K562 (cell line): ENCODE data around the gene TMTC2. TPM values are rescaled to one million over a fixed set of nuclear protein-coding genes. Genes with fewer than 3 reads are reported as not detected.

ENCODE experiments used
- BHLHE40 ChIP-seq: IDR thresholded peaks from 2 replicates; pipeline ENCODE4 v1.6.1; 2011; ENCODE audit warnings: low read length, improper control_type of control experiment
- MCM2 ChIP-seq: fragments of 450-650 bp; IDR thresholded peaks from 2 replicates; pipeline ENCODE4 v1.6.1; 2017; ENCODE audit warnings: low read depth, mild to moderate bottlenecking
- MTF1 ChIP-seq: fragments of 250-450 bp; sonication (Bioruptor Pico); IDR thresholded peaks from 2 replicates; pipeline ENCODE4 v1.9.0; 2021; ENCODE audit warnings: moderate library complexity, mild to moderate bottlenecking, inconsistent platforms, borderline replicate concordance
- ZBTB17 ChIP-seq: fragments of 450-650 bp; formaldehyde crosslinking; IDR thresholded peaks from 2 replicates; pipeline ENCODE4 v1.4.0; 2020; ENCODE audit warnings: mild to moderate bottlenecking
- polyA plus RNA-seq, 8 experiments: library from polyadenylated mRNA; depleted of rRNA in 4 of 8; stranded (reverse) in 5 of 8; unstranded in 3 of 8; fragments of >200 nt; fragmentation: Nextera tagmentation in 2 of 8; fragmentation: Illumina TruSeq in 1 of 8; extraction: Ambion mirVana in 2 of 8; extraction: Trizol in 1 of 8; gene quantifications; 2 replicates each; pipeline versions ENCODE4 v1.2.1 to v1.2.3, GENCODE V29; 2011 to 2014; ENCODE audit warnings: inconsistent platforms in 1 of 8, missing spikeins in 1 of 8
- total RNA-seq, 7 experiments: library from RNA; depleted of rRNA in 6 of 7; stranded (reverse); fragments of >200 nt in 6 of 7; fragmentation: Illumina TruSeq in 2 of 7; extraction: Trizol in 2 of 7; gene quantifications; 2 replicates each; pipeline versions ENCODE4 v1.2.1 to v1.2.3, GENCODE V29; 2011 to 2021; ENCODE audit warnings: low replicate concordance in 1 of 7
- TF ChIP-seq, protein P1 (sequence below): fragments of 450-650 bp; IDR thresholded peaks from 2 replicates; pipeline ENCODE4 v1.6.1; 2016; ENCODE audit warnings: low read depth
- TF ChIP-seq, protein P2 (sequence below): fragments of 450-650 bp; IDR thresholded peaks from 2 replicates; pipeline ENCODE4 v1.6.1; 2016; ENCODE audit warnings: mild to moderate bottlenecking
- TF ChIP-seq, protein P3 (sequence below): fragments of 450-650 bp; IDR thresholded peaks from 2 replicates; pipeline ENCODE4 v1.6.1; 2014; ENCODE audit warnings: low read depth, mild to moderate bottlenecking, moderate library complexity, borderline replicate concordance

The TMTC2 gene
- total and polyA plus RNA-seq, 9 of the 15 experiments (the other 6 are each of a cell fraction or from before 2014, with no cell fraction given): 0.29 to 1.1 (median 0.55) TPM

DNA sequence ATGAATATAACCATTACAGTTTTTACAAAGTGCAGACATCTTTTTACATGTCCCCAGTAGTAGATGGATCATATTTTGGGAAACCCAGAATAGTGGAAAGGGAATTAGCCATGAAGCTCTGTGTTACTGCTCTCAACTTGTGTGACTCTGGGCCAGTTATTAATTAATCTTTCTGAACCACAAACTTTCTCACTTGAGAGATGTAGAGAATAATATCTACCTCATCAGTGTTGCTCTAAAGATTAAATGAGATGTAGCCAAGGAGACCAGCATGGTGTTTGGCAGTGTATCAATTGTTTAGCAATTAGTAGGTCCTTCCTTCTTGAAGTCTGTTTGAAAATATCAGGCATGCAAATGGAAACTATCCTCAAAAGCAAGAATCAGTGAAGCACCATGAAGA, 169.2 kb downstream of the TMTC2 start (continued):
- TF ChIP-seq, protein P1, sequence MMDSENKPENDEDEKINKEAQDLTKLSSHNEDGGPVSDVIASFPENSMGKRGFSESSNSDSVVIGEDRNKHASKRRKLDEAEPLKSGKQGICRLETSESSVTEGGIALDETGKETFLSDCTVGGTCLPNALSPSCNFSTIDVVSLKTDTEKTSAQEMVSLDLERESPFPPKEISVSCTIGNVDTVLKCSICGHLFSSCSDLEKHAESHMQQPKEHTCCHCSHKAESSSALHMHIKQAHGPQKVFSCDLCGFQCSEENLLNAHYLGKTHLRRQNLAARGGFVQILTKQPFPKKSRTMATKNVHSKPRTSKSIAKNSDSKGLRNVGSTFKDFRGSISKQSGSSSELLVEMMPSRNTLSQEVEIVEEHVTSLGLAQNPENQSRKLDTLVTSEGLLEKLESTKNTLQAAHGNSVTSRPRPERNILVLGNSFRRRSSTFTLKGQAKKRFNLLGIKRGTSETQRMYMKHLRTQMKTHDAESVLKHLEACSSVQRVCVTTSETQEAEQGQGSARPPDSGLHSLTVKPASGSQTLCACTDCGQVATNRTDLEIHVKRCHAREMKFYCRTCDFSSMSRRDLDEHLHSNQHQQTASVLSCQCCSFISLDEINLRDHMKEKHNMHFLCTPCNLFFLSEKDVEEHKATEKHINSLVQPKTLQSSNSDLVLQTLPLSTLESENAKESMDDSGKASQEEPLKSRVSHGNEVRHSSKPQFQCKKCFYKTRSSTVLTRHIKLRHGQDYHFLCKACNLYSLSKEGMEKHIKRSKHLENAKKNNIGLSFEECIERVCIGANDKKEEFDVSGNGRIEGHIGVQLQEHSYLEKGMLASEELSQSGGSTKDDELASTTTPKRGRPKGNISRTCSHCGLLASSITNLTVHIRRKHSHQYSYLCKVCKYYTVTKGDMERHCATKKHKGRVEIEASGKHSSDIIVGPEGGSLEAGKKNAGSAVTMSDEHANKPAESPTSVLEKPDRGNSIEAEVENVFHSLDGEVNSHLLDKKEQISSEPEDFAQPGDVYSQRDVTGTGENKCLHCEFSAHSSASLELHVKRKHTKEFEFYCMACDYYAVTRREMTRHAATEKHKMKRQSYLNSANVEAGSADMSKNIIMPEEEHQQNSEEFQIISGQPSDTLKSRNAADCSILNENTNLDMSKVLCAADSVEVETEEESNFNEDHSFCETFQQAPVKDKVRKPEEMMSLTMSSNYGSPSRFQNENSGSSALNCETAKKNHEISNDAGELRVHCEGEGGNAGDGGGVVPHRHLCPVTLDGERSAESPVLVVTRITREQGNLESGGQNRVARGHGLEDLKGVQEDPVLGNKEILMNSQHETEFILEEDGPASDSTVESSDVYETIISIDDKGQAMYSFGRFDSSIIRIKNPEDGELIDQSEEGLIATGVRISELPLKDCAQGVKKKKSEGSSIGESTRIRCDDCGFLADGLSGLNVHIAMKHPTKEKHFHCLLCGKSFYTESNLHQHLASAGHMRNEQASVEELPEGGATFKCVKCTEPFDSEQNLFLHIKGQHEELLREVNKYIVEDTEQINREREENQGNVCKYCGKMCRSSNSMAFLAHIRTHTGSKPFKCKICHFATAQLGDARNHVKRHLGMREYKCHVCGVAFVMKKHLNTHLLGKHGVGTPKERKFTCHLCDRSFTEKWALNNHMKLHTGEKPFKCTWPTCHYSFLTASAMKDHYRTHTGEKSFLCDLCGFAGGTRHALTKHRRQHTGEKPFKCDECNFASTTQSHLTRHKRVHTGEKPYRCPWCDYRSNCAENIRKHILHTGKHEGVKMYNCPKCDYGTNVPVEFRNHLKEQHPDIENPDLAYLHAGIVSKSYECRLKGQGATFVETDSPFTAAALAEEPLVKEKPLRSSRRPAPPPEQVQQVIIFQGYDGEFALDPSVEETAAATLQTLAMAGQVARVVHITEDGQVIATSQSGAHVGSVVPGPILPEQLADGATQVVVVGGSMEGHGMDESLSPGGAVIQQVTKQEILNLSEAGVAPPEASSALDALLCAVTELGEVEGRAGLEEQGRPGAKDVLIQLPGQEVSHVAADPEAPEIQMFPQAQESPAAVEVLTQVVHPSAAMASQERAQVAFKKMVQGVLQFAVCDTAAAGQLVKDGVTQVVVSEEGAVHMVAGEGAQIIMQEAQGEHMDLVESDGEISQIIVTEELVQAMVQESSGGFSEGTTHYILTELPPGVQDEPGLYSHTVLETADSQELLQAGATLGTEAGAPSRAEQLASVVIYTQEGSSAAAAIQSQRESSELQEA: no peak
- no peak for TF ChIP-seq BHLHE40
- TF ChIP-seq MTF1 (CRISPR knock-in tag): no peak
- TF ChIP-seq, protein P2, sequence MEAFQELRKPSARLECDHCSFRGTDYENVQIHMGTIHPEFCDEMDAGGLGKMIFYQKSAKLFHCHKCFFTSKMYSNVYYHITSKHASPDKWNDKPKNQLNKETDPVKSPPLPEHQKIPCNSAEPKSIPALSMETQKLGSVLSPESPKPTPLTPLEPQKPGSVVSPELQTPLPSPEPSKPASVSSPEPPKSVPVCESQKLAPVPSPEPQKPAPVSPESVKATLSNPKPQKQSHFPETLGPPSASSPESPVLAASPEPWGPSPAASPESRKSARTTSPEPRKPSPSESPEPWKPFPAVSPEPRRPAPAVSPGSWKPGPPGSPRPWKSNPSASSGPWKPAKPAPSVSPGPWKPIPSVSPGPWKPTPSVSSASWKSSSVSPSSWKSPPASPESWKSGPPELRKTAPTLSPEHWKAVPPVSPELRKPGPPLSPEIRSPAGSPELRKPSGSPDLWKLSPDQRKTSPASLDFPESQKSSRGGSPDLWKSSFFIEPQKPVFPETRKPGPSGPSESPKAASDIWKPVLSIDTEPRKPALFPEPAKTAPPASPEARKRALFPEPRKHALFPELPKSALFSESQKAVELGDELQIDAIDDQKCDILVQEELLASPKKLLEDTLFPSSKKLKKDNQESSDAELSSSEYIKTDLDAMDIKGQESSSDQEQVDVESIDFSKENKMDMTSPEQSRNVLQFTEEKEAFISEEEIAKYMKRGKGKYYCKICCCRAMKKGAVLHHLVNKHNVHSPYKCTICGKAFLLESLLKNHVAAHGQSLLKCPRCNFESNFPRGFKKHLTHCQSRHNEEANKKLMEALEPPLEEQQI: no peak
- TF ChIP-seq MCM2: no peak
- TF ChIP-seq, protein P3, sequence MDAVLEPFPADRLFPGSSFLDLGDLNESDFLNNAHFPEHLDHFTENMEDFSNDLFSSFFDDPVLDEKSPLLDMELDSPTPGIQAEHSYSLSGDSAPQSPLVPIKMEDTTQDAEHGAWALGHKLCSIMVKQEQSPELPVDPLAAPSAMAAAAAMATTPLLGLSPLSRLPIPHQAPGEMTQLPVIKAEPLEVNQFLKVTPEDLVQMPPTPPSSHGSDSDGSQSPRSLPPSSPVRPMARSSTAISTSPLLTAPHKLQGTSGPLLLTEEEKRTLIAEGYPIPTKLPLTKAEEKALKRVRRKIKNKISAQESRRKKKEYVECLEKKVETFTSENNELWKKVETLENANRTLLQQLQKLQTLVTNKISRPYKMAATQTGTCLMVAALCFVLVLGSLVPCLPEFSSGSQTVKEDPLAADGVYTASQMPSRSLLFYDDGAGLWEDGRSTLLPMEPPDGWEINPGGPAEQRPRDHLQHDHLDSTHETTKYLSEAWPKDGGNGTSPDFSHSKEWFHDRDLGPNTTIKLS: no peak
- no peak for TF ChIP-seq ZBTB17
